Smooth muscle cell (in vitro differentiated cells): ENCODE results near the gene CERS3. TPM values are rescaled to one million over a fixed set of nuclear protein-coding genes. Genes with fewer than 3 reads are reported as not detected.

ENCODE experiments used
- DNase-seq: peaks from one replicate; lab custom pipeline; 2025; ENCODE audit not compliant: unreplicated experiment; lab: John Stamatoyannopoulos, UW
- H2AFZ ChIP-seq: fragments of 200-600 bp; sonication (generic); 2 replicates; pipeline ENCODE4 v1.6.0; 2016; ENCODE audit warnings: antibody characterized with exemption, low read depth, mild to moderate bottlenecking
- H3F3A ChIP-seq: fragments of 200-600 bp; sonication (generic); 2 replicates; pipeline ENCODE4 v1.6.0; 2017; ENCODE audit warnings: antibody characterized with exemption, low read depth
- H3K27ac ChIP-seq: fragments of 200-600 bp; sonication (generic); 2 replicates; pipeline ENCODE4 v1.5.1; 2016; ENCODE audit warnings: low read depth, mild to moderate bottlenecking
- H3K27me3 ChIP-seq: fragments of 200-600 bp; sonication (generic); 2 replicates; pipeline ENCODE4 v1.6.1; 2016; ENCODE audit warnings: low read depth, mild to moderate bottlenecking
- H3K36me3 ChIP-seq: fragments of 200-600 bp; sonication (generic); 2 replicates; pipeline ENCODE4 v1.5.1; 2016; ENCODE audit warnings: low read depth
- H3K4me1 ChIP-seq: fragments of 200-600 bp; sonication (generic); 2 replicates; pipeline ENCODE4 v1.5.1; 2016; ENCODE audit warnings: low read depth
- H3K4me2 ChIP-seq: fragments of 200-600 bp; sonication (generic); 2 replicates; pipeline ENCODE4 v1.6.0; 2016; ENCODE audit warnings: mild to moderate bottlenecking
- H3K4me3 ChIP-seq: fragments of 200-600 bp; sonication (generic); 2 replicates; pipeline ENCODE4 v1.5.1; 2016; ENCODE audit warnings: mild to moderate bottlenecking
- H3K79me2 ChIP-seq: fragments of 200-600 bp; sonication (generic); 2 replicates; pipeline ENCODE4 v1.6.0; 2016; ENCODE audit warnings: low read depth, mild to moderate bottlenecking
- H3K9ac ChIP-seq: fragments of 200-600 bp; sonication (generic); 2 replicates; pipeline ENCODE4 v1.6.0; 2016; ENCODE audit warnings: low read depth
- H3K9me3 ChIP-seq: fragments of 200-600 bp; sonication (generic); replicated peaks from 2 replicates; pipeline ENCODE4 v1.5.1; 2016; ENCODE audit warnings: low read depth
- H4K20me1 ChIP-seq: fragments of 200-600 bp; sonication (generic); 2 replicates; pipeline ENCODE4 v1.6.0; 2016; ENCODE audit warnings: low read depth
- WGBS: methylation state at CpG from one replicate; pipeline ENCODE4 v1.1.7; 2016; ENCODE audit warnings: low lambda C conversion rate; 5-methylcytosine and 5-hydroxymethylcytosine counted together
- polyA plus RNA-seq: library from polyadenylated mRNA; unstranded; fragments of >200 nt; fragmentation: Nextera tagmentation; extraction: Ambion mirVana; gene quantifications from 2 replicates; pipeline ENCODE4 v1.2.1, GENCODE V29; 2016
- total RNA-seq: library from RNA; depleted of rRNA; stranded (reverse); fragments of >200 nt; gene quantifications from 2 replicates; pipeline ENCODE4 v1.2.3, GENCODE V29; 2014
- TF ChIP-seq, protein P1 (sequence below): fragments of 200-600 bp; sonication (generic); IDR thresholded peaks from 2 replicates; pipeline ENCODE4 v1.5.1; 2017; ENCODE audit warnings: borderline replicate concordance, mild to moderate bottlenecking, antibody characterized with exemption; ENCODE audit not compliant: insufficient read depth, poor library complexity, severe bottlenecking

The CERS3 gene
- total and polyA plus RNA-seq, 2 experiments from 2014 or later, result 0.87 to 6.3 TPM

DNA sequence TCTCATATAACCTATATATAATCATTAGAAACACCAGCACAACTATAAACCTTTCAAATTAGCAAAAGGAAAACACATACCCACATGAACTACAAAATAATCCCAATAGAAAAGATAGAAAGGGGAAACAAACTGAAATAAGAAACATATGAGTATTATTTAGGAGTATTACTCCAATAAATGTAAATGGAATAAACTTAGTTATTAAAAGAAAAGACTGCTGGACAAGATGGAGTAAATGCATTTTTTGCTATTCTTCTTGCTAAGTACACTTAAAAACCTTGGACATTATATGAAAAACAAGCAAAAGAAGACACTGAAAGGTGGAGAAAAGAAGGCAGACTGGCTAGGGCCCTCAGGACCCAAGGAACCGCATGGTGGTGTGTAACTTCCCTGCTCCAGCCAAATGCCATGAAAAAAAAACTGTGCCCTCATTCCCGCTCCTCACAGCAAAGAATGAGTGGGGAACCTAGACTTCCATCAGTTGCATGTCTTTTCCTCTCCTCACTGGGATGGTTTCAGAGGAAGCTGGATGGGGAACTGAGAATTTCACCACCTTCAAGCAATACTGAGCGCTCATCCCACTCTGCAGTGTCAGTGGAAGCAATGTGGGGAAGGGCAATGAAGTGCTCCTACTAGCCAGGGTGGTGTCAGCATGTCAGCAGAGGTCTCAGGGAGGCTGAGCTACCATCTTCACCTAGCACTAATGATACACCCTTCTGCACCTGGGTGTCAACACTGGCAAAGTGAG is 143.3 kb downstream of the CERS3 start:
- no peak overlapping the region for H3K27ac ChIP-seq
- no peaks in the 10 kb centered on the region for H3K36me3 ChIP-seq
- no peak overlapping the region for H3K9ac ChIP-seq
- no peaks in the 10 kb centered on the region for H3F3A ChIP-seq
- TF ChIP-seq, protein P1, sequence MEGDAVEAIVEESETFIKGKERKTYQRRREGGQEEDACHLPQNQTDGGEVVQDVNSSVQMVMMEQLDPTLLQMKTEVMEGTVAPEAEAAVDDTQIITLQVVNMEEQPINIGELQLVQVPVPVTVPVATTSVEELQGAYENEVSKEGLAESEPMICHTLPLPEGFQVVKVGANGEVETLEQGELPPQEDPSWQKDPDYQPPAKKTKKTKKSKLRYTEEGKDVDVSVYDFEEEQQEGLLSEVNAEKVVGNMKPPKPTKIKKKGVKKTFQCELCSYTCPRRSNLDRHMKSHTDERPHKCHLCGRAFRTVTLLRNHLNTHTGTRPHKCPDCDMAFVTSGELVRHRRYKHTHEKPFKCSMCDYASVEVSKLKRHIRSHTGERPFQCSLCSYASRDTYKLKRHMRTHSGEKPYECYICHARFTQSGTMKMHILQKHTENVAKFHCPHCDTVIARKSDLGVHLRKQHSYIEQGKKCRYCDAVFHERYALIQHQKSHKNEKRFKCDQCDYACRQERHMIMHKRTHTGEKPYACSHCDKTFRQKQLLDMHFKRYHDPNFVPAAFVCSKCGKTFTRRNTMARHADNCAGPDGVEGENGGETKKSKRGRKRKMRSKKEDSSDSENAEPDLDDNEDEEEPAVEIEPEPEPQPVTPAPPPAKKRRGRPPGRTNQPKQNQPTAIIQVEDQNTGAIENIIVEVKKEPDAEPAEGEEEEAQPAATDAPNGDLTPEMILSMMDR, result no peak
- H3K79me2 ChIP-seq, result no peaks in the 10 kb centered on the region
- no peaks in the 10 kb centered on the region for H3K4me1 ChIP-seq
- H3K9me3 ChIP-seq, result peaks cover 10% of the 10 kb centered on the region
- WGBS, result 87% methylated on average over 3 of the region's 3 CpGs
- DNase-seq, result no peak
- no peak overlapping the region for H3K4me2 ChIP-seq
- no peaks in the 10 kb centered on the region for H3K27me3 ChIP-seq
- H2AFZ ChIP-seq, result no peak overlapping the region
- H3K4me3 ChIP-seq, result no peak overlapping the region
- no peaks in the 10 kb centered on the region for H4K20me1 ChIP-seq

DNA sequence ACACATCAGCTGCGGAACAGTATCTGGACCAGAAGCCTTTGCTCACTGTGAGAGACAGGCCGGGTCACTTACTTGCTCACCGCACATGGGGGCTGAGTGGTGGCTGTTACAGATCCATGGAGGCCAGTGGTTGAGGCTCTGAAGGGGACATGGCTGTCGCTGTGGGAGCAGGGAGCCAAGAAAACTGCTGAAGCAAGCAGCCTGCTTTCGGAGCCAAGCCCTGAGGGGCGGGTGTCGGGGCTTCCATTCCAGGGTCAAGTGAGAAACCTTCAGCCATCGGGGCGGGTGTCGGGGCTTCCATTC is 144.7 kb downstream of the CERS3 start:
- H3K4me3 ChIP-seq, result no peak overlapping the region
- no peaks in the 10 kb centered on the region for H3F3A ChIP-seq
- WGBS, result 83% methylated on average over 10 of the region's 10 CpGs
- H3K9ac ChIP-seq, result no peak overlapping the region
- H3K4me2 ChIP-seq, result no peak overlapping the region
- H3K27me3 ChIP-seq, result no peaks in the 10 kb centered on the region
- H3K36me3 ChIP-seq, result no peaks in the 10 kb centered on the region
- H4K20me1 ChIP-seq, result no peaks in the 10 kb centered on the region
- peaks cover 10% of the 10 kb centered on the region for H3K9me3 ChIP-seq
- H3K4me1 ChIP-seq, result no peaks in the 10 kb centered on the region
- H2AFZ ChIP-seq, result no peak overlapping the region
- no peaks in the 10 kb centered on the region for H3K79me2 ChIP-seq
- DNase-seq, result no peak
- TF ChIP-seq, protein P1, result no peak
- no peak overlapping the region for H3K27ac ChIP-seq

DNA sequence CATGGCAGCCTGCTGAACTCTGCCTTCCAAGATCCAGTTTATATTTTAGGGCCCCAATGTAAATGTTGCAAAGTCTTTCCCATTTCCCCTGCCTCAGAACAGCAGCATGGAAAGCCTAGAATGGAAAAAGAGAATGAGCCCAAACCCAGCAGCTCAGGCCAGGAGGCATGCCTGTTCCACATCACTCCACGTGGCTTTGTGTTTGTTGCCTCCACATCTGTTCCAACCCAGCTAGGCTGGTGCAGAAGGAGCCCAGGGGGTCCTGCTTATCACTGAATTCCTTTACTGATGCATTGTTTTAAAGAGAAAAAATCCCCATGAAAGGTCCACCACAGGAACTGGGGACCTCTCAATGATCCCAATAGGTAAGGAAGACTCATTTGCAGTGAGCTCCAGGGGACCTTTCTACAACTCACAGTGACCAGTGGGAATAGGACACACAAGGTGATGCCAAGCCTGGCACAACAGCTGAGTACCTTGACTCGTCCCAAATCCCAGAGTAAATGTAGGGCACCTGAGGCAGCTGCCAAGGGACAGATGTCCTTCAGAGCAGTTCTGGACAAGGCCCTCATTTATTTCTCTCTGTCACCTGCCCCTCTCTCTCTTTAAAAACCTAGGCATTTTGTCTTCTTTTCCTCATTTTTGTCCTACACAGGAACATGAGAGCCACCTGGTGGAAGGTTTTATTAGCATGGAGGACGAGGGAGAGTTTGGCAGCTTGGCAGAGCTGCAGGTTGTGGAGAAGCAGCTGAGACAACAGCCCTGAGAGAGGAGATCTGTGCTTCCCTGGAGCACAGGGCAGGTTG is 145.2 kb downstream of the CERS3 start:
- no peaks in the 10 kb centered on the region for H3K36me3 ChIP-seq
- no peak overlapping the region for H3K4me2 ChIP-seq
- DNase-seq, result no peak
- H3F3A ChIP-seq, result no peaks in the 10 kb centered on the region
- H4K20me1 ChIP-seq, result no peaks in the 10 kb centered on the region
- 41% methylated on average over 3 of the region's 3 CpGs for WGBS
- no peak overlapping the region for H3K9ac ChIP-seq
- no peaks in the 10 kb centered on the region for H3K79me2 ChIP-seq
- no peaks in the 10 kb centered on the region for H3K4me1 ChIP-seq
- peaks cover 10% of the 10 kb centered on the region for H3K9me3 ChIP-seq
- TF ChIP-seq, protein P1, result peak; percentile 24
- no peaks in the 10 kb centered on the region for H3K27me3 ChIP-seq
- no peak overlapping the region for H3K4me3 ChIP-seq
- H3K27ac ChIP-seq, result no peak overlapping the region
- no peak overlapping the region for H2AFZ ChIP-seq
